K562 (cell line): ENCODE results near the gene RUNDC3A. TPM values are rescaled to one million over a fixed set of nuclear protein-coding genes. Genes with fewer than 3 reads are reported as not detected.

Experiments
- BRD4 ChIP-seq: fragments of 200-600 bp; sonication (generic); IDR thresholded peaks from 2 replicates; pipeline ENCODE4 v1.6.1; 2017; ENCODE audit warnings: inconsistent platforms
- CBFA2T2 ChIP-seq: fragments of 450-650 bp; conservative IDR thresholded peaks from 2 replicates; pipeline ENCODE4 v1.6.1; 2017; ENCODE audit warnings: mild to moderate bottlenecking
- CCNT2 ChIP-seq: IDR thresholded peaks from 2 replicates; pipeline ENCODE4 v1.6.1; 2011; ENCODE audit warnings: borderline replicate concordance, low read depth, mild to moderate bottlenecking, moderate library complexity, mixed read lengths, low read length; ENCODE audit not compliant: insufficient read length; ENCODE audit errors: extremely low read depth
- HDAC2 ChIP-seq: fragments of 450-650 bp; IDR thresholded peaks from 2 replicates; pipeline ENCODE4 v1.6.1; 2016; ENCODE audit warnings: mild to moderate bottlenecking
- KAT7 ChIP-seq: sonication (generic); formaldehyde crosslinking; IDR thresholded peaks from 2 replicates; pipeline ENCODE4 v1.8.0; 2022; ENCODE audit warnings: missing genetic modification reagents, mild to moderate bottlenecking, borderline replicate concordance
- KLF1 ChIP-seq: fragments of 450-650 bp; IDR thresholded peaks from 2 replicates; pipeline ENCODE4 v1.6.1; 2016; ENCODE audit warnings: missing genetic modification characterization, missing compliant biosample characterization
- PCBP2 ChIP-seq: fragments of 200-400 bp; formaldehyde crosslinking; IDR thresholded peaks from 2 replicates; pipeline ENCODE4 v1.6.1; 2018; ENCODE audit warnings: low read length, low read depth, mild to moderate bottlenecking, moderate library complexity; ENCODE audit not compliant: poor library complexity, severe bottlenecking
- RBBP5 ChIP-seq: fragments of 200-600 bp; sonication (generic); IDR thresholded peaks from 2 replicates; pipeline ENCODE4 v1.6.1; 2012; ENCODE audit warnings: borderline replicate concordance, mild to moderate bottlenecking, low read length, control low read depth, inconsistent platforms; ENCODE audit not compliant: insufficient read depth, poor library complexity, severe bottlenecking
- RBM34 ChIP-seq: fragments of 200-400 bp; formaldehyde crosslinking; IDR thresholded peaks from 2 replicates; pipeline ENCODE4 v1.6.1; 2018; ENCODE audit warnings: low read length, borderline replicate concordance; ENCODE audit not compliant: insufficient read depth
- TFAP4 ChIP-seq: sonication (generic); formaldehyde crosslinking; IDR thresholded peaks from 2 replicates; pipeline ENCODE4 v1.8.0; 2022; ENCODE audit warnings: missing genetic modification reagents, mild to moderate bottlenecking, moderate library complexity, borderline replicate concordance
- TOE1 ChIP-seq, 2 experiments: fragments of 450-650 bp in 1 of 2; sonication (generic) in 1 of 2; formaldehyde crosslinking in 1 of 2; IDR thresholded peaks; 2 replicates each; pipeline versions ENCODE4 v1.7.1 to v1.8.0; 2016 to 2022; ENCODE audit warnings: borderline replicate concordance in 2 of 2, mild to moderate bottlenecking in 2 of 2, antibody characterized with exemption in 1 of 2, inconsistent platforms in 1 of 2, low read depth in 1 of 2, missing genetic modification reagents in 1 of 2, moderate library complexity in 1 of 2
- TRIM24 ChIP-seq, 2 experiments: fragments of 450-650 bp; IDR thresholded peaks; 2 replicates each; pipeline ENCODE4 v1.6.1; 2016
- YY1 ChIP-seq, 3 experiments: IDR thresholded peaks; 2 replicates each; pipeline ENCODE4 v1.6.1; 2011; ENCODE audit warnings: low read length in 2 of 3, mild to moderate bottlenecking in 2 of 3, moderate library complexity in 2 of 3, borderline replicate concordance in 1 of 3, control low read depth in 1 of 3, low read depth in 1 of 3; ENCODE audit not compliant: insufficient read depth in 3 of 3, insufficient replicate concordance in 2 of 3, control insufficient read depth in 1 of 3, insufficient read length in 1 of 3; ENCODE audit errors: extremely low read depth in 1 of 3
- ZNF23 ChIP-seq: fragments of 250-450 bp; sonication (Bioruptor Pico); IDR thresholded peaks from 2 replicates; pipeline ENCODE4 v1.4.0; 2020; ENCODE audit warnings: mild to moderate bottlenecking
- ZNF445 ChIP-seq: fragments of 250-450 bp; sonication (Bioruptor Pico); IDR thresholded peaks from 2 replicates; pipeline ENCODE4 v1.4.0; 2020; ENCODE audit warnings: low read depth, mild to moderate bottlenecking, moderate library complexity
- polyA plus RNA-seq, 8 experiments: library from polyadenylated mRNA; depleted of rRNA in 4 of 8; stranded (reverse) in 5 of 8; unstranded in 3 of 8; fragments of >200 nt; fragmentation: Nextera tagmentation in 2 of 8; fragmentation: Illumina TruSeq in 1 of 8; extraction: Ambion mirVana in 2 of 8; extraction: Trizol in 1 of 8; gene quantifications; 2 replicates each; pipeline versions ENCODE4 v1.2.1 to v1.2.3, GENCODE V29; 2011 to 2014; ENCODE audit warnings: inconsistent platforms in 1 of 8, missing spikeins in 1 of 8
- total RNA-seq, 7 experiments: library from RNA; depleted of rRNA in 6 of 7; stranded (reverse); fragments of >200 nt in 6 of 7; fragmentation: Illumina TruSeq in 2 of 7; extraction: Trizol in 2 of 7; gene quantifications; 2 replicates each; pipeline versions ENCODE4 v1.2.1 to v1.2.3, GENCODE V29; 2011 to 2021; ENCODE audit warnings: low replicate concordance in 1 of 7
- TF ChIP-seq, protein P1 (sequence below): sonication (generic); formaldehyde crosslinking; IDR thresholded peaks from 2 replicates; pipeline ENCODE4 v1.8.0; 2022; ENCODE audit warnings: mild to moderate bottlenecking, missing genetic modification reagents
- TF ChIP-seq, protein P2 (sequence below): sonication (generic); formaldehyde crosslinking; IDR thresholded peaks from 2 replicates; pipeline ENCODE4 v1.8.0; 2022; ENCODE audit warnings: missing genetic modification reagents, mild to moderate bottlenecking, borderline replicate concordance

RUNDC3A gene
- total and polyA plus RNA-seq, 9 of the 15 experiments (the other 6 are each of a cell fraction or from before 2014, with no cell fraction given) = not detected

DNA sequence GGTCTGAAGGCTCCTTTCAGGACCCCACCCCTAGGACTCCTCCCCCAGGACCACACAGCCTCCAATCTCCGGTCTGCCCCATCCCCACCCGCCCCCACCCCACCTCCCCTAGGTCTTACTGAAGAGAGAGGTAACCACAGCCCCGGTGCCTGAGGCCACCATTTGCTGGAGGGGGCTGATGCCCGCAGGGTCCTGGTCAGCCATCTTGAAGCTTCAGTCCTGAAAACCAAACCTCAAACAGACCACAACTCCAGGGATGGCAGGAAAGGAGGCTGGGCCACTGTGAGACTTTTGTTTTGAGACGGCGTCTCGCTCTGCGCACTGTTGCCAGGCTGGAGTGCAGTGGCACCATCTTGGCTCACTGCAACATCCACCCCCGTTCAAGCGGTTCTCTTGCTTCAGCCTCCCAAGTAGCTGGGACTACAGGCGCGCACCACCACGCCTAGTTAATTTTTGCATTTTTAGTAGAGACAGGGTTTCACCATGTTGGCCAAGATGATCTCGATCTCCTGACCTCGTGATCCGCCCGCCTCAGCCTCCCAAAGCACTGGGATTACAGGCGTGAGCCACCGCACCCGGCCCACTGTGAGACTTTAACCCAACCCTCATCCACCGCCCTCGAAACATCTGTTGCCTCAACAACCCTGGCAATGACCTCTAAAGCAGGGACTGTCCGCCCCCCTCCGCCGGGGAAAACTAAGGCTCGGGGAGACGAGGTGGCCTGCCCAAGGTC lies 15.1 kb downstream of the RUNDC3A start (continued):
- TF ChIP-seq RBM34 (no peak), CCNT2 (no peak), ZNF445 (no peak), TOE1 (IDR thresholded peaks at IDR 0.05; ENCODE audit: borderline replicate concordance) (0 out of 2 replicates have a peak, but pooled peaks have one; percentile 40), TOE1 (CRISPR knock-in tag; IDR thresholded peaks at IDR 0.05; ENCODE audit: borderline replicate concordance, low read depth) (no peak), TFAP4 (peak; percentile 25; the same call in 1 of the 2 replicates), BRD4 (no peak), KAT7 (CRISPR knock-in tag) (0 out of 2 replicates have a peak, but pooled peaks have one; percentile 38), TRIM24 (IDR thresholded peaks at IDR 0.05) (0 out of 4 replicates have a peak, but pooled peaks of 1 of the 2 experiments have one; percentile 34), PCBP2 (no peak), ZNF23 (CRISPR knock-in tag) (no peak), CBFA2T2 (no peak), HDAC2 (0 out of 2 replicates have a peak, but pooled peaks have one; percentile 28), YY1 (IDR thresholded peaks at IDR 0.05; ENCODE audit: borderline replicate concordance in 1 of 3, control insufficient read depth in 1 of 3, extremely low read depth in 1 of 3, insufficient read depth in 3 of 3, insufficient read length in 1 of 3, insufficient replicate concordance in 2 of 3, low read depth in 1 of 3, low read length in 2 of 3) (peak in 1 of 3 experiments; percentile 64), KLF1 (tag) (no peak), RBBP5 (no peak)
- TF ChIP-seq, protein P1, sequence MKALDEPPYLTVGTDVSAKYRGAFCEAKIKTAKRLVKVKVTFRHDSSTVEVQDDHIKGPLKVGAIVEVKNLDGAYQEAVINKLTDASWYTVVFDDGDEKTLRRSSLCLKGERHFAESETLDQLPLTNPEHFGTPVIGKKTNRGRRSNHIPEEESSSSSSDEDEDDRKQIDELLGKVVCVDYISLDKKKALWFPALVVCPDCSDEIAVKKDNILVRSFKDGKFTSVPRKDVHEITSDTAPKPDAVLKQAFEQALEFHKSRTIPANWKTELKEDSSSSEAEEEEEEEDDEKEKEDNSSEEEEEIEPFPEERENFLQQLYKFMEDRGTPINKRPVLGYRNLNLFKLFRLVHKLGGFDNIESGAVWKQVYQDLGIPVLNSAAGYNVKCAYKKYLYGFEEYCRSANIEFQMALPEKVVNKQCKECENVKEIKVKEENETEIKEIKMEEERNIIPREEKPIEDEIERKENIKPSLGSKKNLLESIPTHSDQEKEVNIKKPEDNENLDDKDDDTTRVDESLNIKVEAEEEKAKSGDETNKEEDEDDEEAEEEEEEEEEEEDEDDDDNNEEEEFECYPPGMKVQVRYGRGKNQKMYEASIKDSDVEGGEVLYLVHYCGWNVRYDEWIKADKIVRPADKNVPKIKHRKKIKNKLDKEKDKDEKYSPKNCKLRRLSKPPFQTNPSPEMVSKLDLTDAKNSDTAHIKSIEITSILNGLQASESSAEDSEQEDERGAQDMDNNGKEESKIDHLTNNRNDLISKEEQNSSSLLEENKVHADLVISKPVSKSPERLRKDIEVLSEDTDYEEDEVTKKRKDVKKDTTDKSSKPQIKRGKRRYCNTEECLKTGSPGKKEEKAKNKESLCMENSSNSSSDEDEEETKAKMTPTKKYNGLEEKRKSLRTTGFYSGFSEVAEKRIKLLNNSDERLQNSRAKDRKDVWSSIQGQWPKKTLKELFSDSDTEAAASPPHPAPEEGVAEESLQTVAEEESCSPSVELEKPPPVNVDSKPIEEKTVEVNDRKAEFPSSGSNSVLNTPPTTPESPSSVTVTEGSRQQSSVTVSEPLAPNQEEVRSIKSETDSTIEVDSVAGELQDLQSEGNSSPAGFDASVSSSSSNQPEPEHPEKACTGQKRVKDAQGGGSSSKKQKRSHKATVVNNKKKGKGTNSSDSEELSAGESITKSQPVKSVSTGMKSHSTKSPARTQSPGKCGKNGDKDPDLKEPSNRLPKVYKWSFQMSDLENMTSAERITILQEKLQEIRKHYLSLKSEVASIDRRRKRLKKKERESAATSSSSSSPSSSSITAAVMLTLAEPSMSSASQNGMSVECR (CRISPR knock-in tag) = no peak
- TF ChIP-seq, protein P2, sequence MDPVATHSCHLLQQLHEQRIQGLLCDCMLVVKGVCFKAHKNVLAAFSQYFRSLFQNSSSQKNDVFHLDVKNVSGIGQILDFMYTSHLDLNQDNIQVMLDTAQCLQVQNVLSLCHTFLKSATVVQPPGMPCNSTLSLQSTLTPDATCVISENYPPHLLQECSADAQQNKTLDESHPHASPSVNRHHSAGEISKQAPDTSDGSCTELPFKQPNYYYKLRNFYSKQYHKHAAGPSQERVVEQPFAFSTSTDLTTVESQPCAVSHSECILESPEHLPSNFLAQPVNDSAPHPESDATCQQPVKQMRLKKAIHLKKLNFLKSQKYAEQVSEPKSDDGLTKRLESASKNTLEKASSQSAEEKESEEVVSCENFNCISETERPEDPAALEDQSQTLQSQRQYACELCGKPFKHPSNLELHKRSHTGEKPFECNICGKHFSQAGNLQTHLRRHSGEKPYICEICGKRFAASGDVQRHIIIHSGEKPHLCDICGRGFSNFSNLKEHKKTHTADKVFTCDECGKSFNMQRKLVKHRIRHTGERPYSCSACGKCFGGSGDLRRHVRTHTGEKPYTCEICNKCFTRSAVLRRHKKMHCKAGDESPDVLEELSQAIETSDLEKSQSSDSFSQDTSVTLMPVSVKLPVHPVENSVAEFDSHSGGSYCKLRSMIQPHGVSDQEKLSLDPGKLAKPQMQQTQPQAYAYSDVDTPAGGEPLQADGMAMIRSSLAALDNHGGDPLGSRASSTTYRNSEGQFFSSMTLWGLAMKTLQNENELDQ (CRISPR knock-in tag) = no peak
